Lower lobe of right lung (tissue), 2 donors: Measurements from ENCODE around the gene SMARCB1. TPM values are rescaled to one million over a fixed set of nuclear protein-coding genes. Genes with fewer than 3 reads are reported as not detected.
"Not testable (repeated sequence)": the region's sequence is repeated elsewhere in the genome, so short reads cannot be mapped to it uniquely, and the experiment has no call there.

Experiments
- ATAC-seq, 2 donors: fragments of 200-7000 bp; cut with Tn5 transposase; one replicate each; pipeline ENCODE4 v1.9.1; 2020 to 2022; ENCODE audit warnings: mild to moderate bottlenecking in 2 of 2, moderate library complexity in 2 of 2
- DNase-seq: peaks from one replicate; pipeline ENCODE4 v3.0.0-alpha.2; 2020
- H3K27ac ChIP-seq: fragments of 200-600 bp; one replicate; pipeline ENCODE4 v1.8.0; 2022
- H3K27me3 ChIP-seq: fragments of 200-600 bp; one replicate; pipeline ENCODE4 v1.8.0; 2022; ENCODE audit warnings: low read depth
- H3K36me3 ChIP-seq: fragments of 200-600 bp; one replicate; pipeline ENCODE4 v1.8.0; 2022; ENCODE audit warnings: mild to moderate bottlenecking
- H3K4me1 ChIP-seq: fragments of 200-600 bp; one replicate; pipeline ENCODE4 v1.8.0; 2022
- H3K4me3 ChIP-seq: fragments of 200-600 bp; one replicate; pipeline ENCODE4 v1.8.0; 2022; ENCODE audit warnings: mild to moderate bottlenecking
- H3K9me3 ChIP-seq: fragments of 200-600 bp; one replicate; pipeline ENCODE4 v1.8.0; 2022
- intact Hi-C: fragments of 100-400 bp; cut with DNase I; formaldehyde crosslinking; loops from one replicate; pipeline ENCODE4 v1.11.0; 2022
- total RNA-seq: library from RNA; stranded (reverse); fragmentation: NEBNext Ultra II Directional; extraction: Animal tissue kit (Norgen Biotek cat#: 25700); gene quantifications from one replicate; pipeline ENCODE4 v1.2.1, GENCODE V29; 2021
- TF ChIP-seq, protein P1 (sequence below): fragments of 200-600 bp; IDR thresholded peaks from one replicate; pipeline ENCODE4 v1.8.0; 2022; ENCODE audit warnings: antibody characterized with exemption, mild to moderate bottlenecking
- donor health status: DM: no; HTN: yes; CAD: no; lungs with severe emphysema.

The SMARCB1 gene
- total RNA-seq, 1 donor from 2014 or later: 61.3 TPM

DNA sequence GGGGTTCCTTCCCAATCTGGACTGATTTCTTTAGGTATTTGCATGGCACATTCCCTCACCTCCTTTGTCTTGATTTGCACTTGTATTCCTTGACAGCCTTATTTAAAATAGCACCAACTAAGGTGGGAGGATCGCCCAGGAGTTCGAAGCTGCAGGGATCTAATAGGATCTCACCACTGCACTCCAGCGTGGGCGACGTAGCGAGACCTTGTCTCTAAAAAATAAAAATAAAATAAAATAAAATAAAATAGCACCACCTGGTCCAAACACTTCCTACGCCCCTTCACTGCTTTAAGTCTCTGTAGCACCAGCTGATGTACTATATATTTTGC is 71.7 kb downstream of the SMARCB1 start:
- DNase-seq (no peak), ATAC-seq (no peak)
- TF ChIP-seq, protein P1, sequence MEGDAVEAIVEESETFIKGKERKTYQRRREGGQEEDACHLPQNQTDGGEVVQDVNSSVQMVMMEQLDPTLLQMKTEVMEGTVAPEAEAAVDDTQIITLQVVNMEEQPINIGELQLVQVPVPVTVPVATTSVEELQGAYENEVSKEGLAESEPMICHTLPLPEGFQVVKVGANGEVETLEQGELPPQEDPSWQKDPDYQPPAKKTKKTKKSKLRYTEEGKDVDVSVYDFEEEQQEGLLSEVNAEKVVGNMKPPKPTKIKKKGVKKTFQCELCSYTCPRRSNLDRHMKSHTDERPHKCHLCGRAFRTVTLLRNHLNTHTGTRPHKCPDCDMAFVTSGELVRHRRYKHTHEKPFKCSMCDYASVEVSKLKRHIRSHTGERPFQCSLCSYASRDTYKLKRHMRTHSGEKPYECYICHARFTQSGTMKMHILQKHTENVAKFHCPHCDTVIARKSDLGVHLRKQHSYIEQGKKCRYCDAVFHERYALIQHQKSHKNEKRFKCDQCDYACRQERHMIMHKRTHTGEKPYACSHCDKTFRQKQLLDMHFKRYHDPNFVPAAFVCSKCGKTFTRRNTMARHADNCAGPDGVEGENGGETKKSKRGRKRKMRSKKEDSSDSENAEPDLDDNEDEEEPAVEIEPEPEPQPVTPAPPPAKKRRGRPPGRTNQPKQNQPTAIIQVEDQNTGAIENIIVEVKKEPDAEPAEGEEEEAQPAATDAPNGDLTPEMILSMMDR: no peak
- Histone ChIP-seq H3K4me1 (peaks cover 9% of the 10 kb centered on the region), H3K9me3 (no peaks in the 10 kb centered on the region), H3K36me3 (no peaks in the 10 kb centered on the region), H3K27me3 (no peaks in the 10 kb centered on the region), H3K4me3 (peak overlapping the region; percentile 83), H3K27ac (peak overlapping the region; percentile 87)
- intact Hi-C loops: no loop called here

DNA sequence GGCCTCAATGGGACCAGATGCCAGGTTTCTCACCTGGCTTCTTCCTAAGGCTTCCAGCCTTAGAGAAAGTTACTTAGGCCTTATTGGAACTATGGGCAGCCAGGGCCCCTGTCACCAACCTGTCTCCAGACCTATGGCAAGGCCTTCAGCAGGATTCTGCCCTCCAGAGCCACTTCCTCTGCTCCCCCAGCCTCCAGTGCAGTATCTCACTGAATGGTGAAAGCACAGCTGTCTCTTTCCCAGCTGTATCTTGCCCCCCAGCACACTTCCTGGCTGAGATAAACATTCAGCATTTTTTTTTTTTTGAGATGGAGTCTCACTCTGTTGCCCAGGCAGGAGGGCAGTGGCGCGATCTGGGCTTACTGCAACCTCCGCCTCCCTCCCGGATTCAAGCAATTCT is 72.4 kb downstream of the SMARCB1 start:
- Histone ChIP-seq H3K4me1 (peaks cover 9% of the 10 kb centered on the region), H3K36me3 (no peaks in the 10 kb centered on the region), H3K4me3 (no peak overlapping the region), H3K9me3 (no peaks in the 10 kb centered on the region), H3K27ac (no peak overlapping the region), H3K27me3 (no peaks in the 10 kb centered on the region)
- TF ChIP-seq, protein P1: no peak
- no peak for ATAC-seq
- intact Hi-C loops: no loop called here
- DNase-seq: no peak

DNA sequence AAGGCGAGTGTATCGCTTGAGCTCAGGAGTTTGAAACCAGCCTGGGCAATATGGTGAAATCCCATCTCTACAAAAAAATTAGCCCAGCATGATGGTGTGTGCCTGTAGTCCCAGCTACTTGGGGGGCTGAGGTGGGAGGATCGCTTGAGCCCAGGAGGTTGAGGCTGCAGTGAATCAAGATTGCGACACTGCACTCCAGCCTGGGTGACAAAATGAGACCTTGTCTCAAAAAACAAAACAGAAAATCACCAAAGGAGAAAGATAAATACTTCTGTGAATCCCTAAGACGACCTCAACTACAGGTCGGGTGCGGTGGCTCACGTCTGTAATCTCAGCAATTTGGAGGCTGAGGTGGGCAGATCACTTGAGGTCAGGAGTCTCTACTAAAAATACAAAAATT is 73.4 kb downstream of the SMARCB1 start:
- H3K36me3 ChIP-seq, H3K27ac ChIP-seq, H3K27me3 ChIP-seq, intact Hi-C loops, H3K4me3 ChIP-seq, H3K9me3 ChIP-seq, DNase-seq, H3K4me1 ChIP-seq, ATAC-seq: not testable (repeated sequence)

DNA sequence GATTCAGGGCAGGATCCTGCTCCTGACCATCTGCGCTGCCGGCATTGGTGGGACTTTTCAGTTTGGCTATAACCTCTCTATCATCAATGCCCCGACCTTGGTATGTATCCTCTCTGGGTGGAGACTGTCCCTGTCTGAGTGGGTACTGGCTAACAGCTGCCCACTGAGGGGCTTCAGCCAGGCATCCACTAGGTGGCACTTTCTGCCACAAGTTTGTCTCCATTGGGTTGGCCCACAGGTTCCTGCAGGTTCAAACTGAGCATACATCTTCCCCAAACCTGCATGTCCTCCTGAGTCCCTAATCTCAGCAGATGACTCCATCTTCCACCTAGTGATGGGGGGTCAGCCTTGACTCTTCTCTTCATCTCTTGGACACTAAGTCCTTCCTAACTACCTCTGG is 75.3 kb downstream of the SMARCB1 start:
- ATAC-seq (no peak), DNase-seq (peak; percentile 42)
- H3K27ac ChIP-seq: no peak overlapping the region
- intact Hi-C loops: no loop called here
- no peaks in the 10 kb centered on the region for H3K9me3 ChIP-seq
- TF ChIP-seq, protein P1: peak; percentile 39
- H3K4me1 ChIP-seq: peaks cover 9% of the 10 kb centered on the region
- H3K36me3 ChIP-seq: no peaks in the 10 kb centered on the region
- no peak overlapping the region for H3K4me3 ChIP-seq
- H3K27me3 ChIP-seq: no peaks in the 10 kb centered on the region

DNA sequence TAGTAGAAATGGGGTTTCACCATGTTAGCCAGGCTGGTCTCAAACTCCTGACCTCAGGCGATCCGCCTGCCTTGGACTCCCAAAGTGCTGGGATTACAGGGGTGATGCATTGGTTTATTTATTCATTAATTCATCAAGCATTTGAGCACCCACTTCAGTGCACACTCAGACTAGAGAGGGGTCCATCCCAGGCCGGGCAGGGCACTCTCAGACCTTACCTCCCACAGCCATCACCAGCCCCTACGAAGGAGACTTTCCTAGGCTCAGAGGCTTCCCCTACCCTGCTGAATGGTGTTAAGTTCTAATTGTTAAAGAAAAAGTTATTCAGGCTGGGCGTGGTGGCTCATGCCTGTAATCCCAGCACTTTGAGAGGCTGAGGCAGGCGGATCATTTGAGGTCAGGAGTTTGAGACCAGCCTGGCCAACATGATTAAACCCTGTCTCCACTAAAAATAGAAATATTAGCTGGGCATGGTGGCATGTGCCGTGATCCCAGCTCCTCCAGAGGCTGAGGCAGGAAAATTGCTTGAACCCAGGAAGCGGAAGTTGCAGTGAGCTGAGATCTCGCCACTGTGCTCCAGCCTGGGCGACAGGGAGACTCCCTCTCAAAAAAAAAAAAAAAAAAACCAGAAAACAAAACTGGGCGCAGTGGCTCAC is 77.9 kb downstream of the SMARCB1 start:
- H3K36me3 ChIP-seq: peaks cover 14% of the 10 kb centered on the region
- intact Hi-C loops, H3K4me1 ChIP-seq, H3K4me3 ChIP-seq, H3K27ac ChIP-seq, H3K27me3 ChIP-seq, H3K9me3 ChIP-seq, ATAC-seq: not testable (repeated sequence)
- peak; percentile 11 for DNase-seq

DNA sequence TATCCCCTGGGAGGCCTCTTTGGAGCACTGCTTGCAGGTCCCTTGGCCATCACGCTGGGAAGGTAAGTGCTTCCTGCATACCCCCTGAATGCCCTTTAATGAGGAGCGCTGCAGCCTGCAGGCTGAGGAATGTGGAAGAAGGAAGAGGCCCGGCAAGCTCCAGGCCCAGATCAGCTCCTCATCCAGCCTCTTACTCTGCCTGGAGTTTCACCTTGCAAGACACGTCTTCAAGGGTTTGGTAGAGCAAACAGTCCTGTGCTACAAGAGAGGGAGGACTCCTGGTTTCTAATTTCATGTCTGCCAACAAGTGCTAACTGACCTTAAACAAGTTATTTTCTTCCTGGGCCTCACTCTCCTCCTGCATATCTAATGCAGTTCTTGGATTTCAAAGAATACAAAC is 81.8 kb downstream of the SMARCB1 start:
- intact Hi-C loops: no loop called here
- H3K36me3 ChIP-seq: peaks cover 22% of the 10 kb centered on the region
- no peaks in the 10 kb centered on the region for H3K27me3 ChIP-seq
- TF ChIP-seq, protein P1: no peak
- no peaks in the 10 kb centered on the region for H3K9me3 ChIP-seq
- DNase-seq: no peak
- ATAC-seq: peak; percentile 28 to 51
- no peak overlapping the region for H3K4me3 ChIP-seq
- no peaks in the 10 kb centered on the region for H3K4me1 ChIP-seq
- H3K27ac ChIP-seq: no peak overlapping the region

DNA sequence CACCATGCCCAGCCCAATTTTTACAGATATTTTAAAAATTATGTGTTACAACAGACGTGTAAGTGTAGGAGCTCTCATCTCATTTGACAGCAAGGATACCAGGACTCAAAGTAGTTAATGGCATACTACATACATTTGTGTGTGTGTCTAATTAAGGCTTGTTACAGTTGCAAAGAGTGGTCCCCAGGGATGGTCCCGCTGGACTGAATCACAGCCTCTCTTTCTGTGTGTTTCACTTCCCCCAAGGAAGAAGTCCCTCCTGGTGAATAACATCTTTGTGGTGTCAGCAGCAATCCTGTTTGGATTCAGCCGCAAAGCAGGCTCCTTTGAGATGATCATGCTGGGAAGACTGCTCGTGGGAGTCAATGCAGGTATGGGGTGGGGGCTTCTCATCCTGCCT is 88.1 kb downstream of the SMARCB1 start:
- intact Hi-C loops: no loop called here
- Histone ChIP-seq H3K36me3 (peaks cover 36% of the 10 kb centered on the region), H3K9me3 (no peaks in the 10 kb centered on the region), H3K4me1 (no peaks in the 10 kb centered on the region), H3K27me3 (no peaks in the 10 kb centered on the region), H3K27ac (no peak overlapping the region), H3K4me3 (no peak overlapping the region)
- TF ChIP-seq, protein P1: no peak
- DNase-seq (no peak), ATAC-seq (no peak)
